T-helper 1 cell (primary cell): Measurements from ENCODE around the gene SIPA1L2.

Source experiments
- DNase-seq, 5 donors: peaks; one replicate each; pipeline ENCODE4 v3.0.0-alpha.2; 2012 to 2020
- total RNA-seq, 4 donors: gene quantifications; one replicate each; lab custom pipeline; 2026; lab: John Stamatoyannopoulos, UW

SIPA1L2 gene
- 3.9 to 14.2 (median 5.8) reads per million in 4 donors for total RNA-seq

GRCh38 chr1:232630047-232630893, at the start of gene SIPA1L2:
Gene SIPA1L2 (minus strand): TSS chr1:232630133. CDS start chr1:232515339, 114,794 bp downstream.
- peak; percentile 73 to 84 (median 76) for DNase-seq

- DNase-seq: no peak
These were observed 48.4 kb upstream of the SIPA1L2 start for GRCh38 chr1:232678185-232678886.

- no peak for DNase-seq
These were observed 46.4 kb upstream of the SIPA1L2 start for GRCh38 chr1:232676307-232676706.

- DNase-seq: no peak
These were observed 46.0 kb upstream of the SIPA1L2 start for GRCh38 chr1:232675898-232676297.

GRCh38 chr1:232675260-232675659, 45.3 kb upstream of the SIPA1L2 start:
- no peak for DNase-seq

GRCh38 chr1:232673256-232673655, 43.3 kb upstream of the SIPA1L2 start:
- DNase-seq: no peak

GRCh38 chr1:232669981-232670747, 40.2 kb upstream of the SIPA1L2 start:
- DNase-seq: no peak

GRCh38 chr1:232667778-232668165, 37.8 kb upstream of the SIPA1L2 start:
- no peak for DNase-seq

- no peak for DNase-seq
These were observed 37.3 kb upstream of the SIPA1L2 start for GRCh38 chr1:232667094-232667777.

GRCh38 chr1:232664844-232665777, 35.2 kb upstream of the SIPA1L2 start:
- DNase-seq: no peak

GRCh38 chr1:232662910-232663309, 33.0 kb upstream of the SIPA1L2 start:
- no peak for DNase-seq

GRCh38 chr1:232658386-232658785, 28.5 kb upstream of the SIPA1L2 start:
- no peak for DNase-seq

GRCh38 chr1:232657426-232658005, 27.6 kb upstream of the SIPA1L2 start:
- no peak for DNase-seq

- DNase-seq: no peak
These were observed 25.8 kb upstream of the SIPA1L2 start for GRCh38 chr1:232655746-232656085.

GRCh38 chr1:232655028-232655745, 25.3 kb upstream of the SIPA1L2 start:
- DNase-seq: peak in 1 of 5 donors; percentile 6

GRCh38 chr1:232653789-232654188, 23.9 kb upstream of the SIPA1L2 start:
- no peak for DNase-seq

GRCh38 chr1:232650845-232651244, 20.9 kb upstream of the SIPA1L2 start:
- no peak for DNase-seq

- no peak for DNase-seq
These were observed 20.5 kb upstream of the SIPA1L2 start for GRCh38 chr1:232650418-232650817.

GRCh38 chr1:232648316-232648715, 18.4 kb upstream of the SIPA1L2 start:
- no peak for DNase-seq

GRCh38 chr1:232644209-232644608, 14.3 kb upstream of the SIPA1L2 start:
- DNase-seq: no peak
